NCI-H1930 (cell line): ENCODE data around the gene MTF2.

Experiments used
- DNase-seq, 2 experiments: peaks; one replicate each; lab custom pipeline; 2025; lab: John Stamatoyannopoulos, UW

MTF2 gene

GRCh38 chr1:93083979-93084378 lies 4.9 kb downstream of the MTF2 start:
- DNase-seq = no peak

- no peak for DNase-seq
Observed at GRCh38 chr1:93087532-93087931, 8.4 kb downstream of the MTF2 start.

GRCh38 chr1:93093332-93094006 lies 14.4 kb downstream of the MTF2 start:
- DNase-seq = no peak

- no peak for DNase-seq
Observed at GRCh38 chr1:93095804-93096585, 16.9 kb downstream of the MTF2 start.

- DNase-seq = no peak
Observed at GRCh38 chr1:93102142-93102541, 23.1 kb downstream of the MTF2 start.

- no peak for DNase-seq
Observed at GRCh38 chr1:93106226-93106625, 27.1 kb downstream of the MTF2 start.

- no peak for DNase-seq
Observed at GRCh38 chr1:93107395-93107794, 28.3 kb downstream of the MTF2 start.

GRCh38 chr1:93108335-93108734 lies 29.3 kb downstream of the MTF2 start:
- DNase-seq = no peak

GRCh38 chr1:93109578-93109977 lies 30.5 kb downstream of the MTF2 start:
- no peak for DNase-seq

GRCh38 chr1:93111065-93111464 lies 32.0 kb downstream of the MTF2 start:
- no peak for DNase-seq

- DNase-seq = no peak
Observed at GRCh38 chr1:93111561-93111960, 32.5 kb downstream of the MTF2 start.

- no peak for DNase-seq
Observed at GRCh38 chr1:93113127-93113526, 34.0 kb downstream of the MTF2 start.

GRCh38 chr1:93114391-93114790 lies 35.3 kb downstream of the MTF2 start:
- DNase-seq = no peak

- no peak for DNase-seq
Observed at GRCh38 chr1:93120614-93121013, 41.5 kb downstream of the MTF2 start.

- no peak for DNase-seq
Observed at GRCh38 chr1:93123201-93123783, 44.2 kb downstream of the MTF2 start.

GRCh38 chr1:93124556-93125355 lies 45.7 kb downstream of the MTF2 start:
- DNase-seq = no peak

GRCh38 chr1:93129507-93130099 lies 50.5 kb downstream of the MTF2 start:
- DNase-seq = no peak

GRCh38 chr1:93132638-93133037 lies 53.6 kb downstream of the MTF2 start:
- no peak for DNase-seq

GRCh38 chr1:93136445-93136844 lies 57.4 kb downstream of the MTF2 start:
- DNase-seq = no peak

- no peak for DNase-seq
Observed at GRCh38 chr1:93137604-93138292, 58.7 kb downstream of the MTF2 start.

- no peak for DNase-seq
Observed at GRCh38 chr1:93140106-93140505, 61.0 kb downstream of the MTF2 start.
